Activated CD4-positive, alpha-beta memory T cell treated with anti-CD3 and anti-CD28 coated beads, Interleukin-2, amount 10 ng/mL, durations not matched to agents 7 days and 5 days (primary cell): ENCODE results near the gene MSANTD2. TPM values are rescaled to one million over a fixed set of nuclear protein-coding genes. Genes with fewer than 3 reads are reported as not detected.

ENCODE experiments used
- CTCF ChIA-PET: fragments of 350-600 bp; sonication (Branson Sonifier 250); formaldehyde crosslinking; loops from one replicate; lab custom pipeline; 2021; ENCODE audit warnings: antibody characterized with exemption, inconsistent platforms; lab: Charles Lee
- POLR2A ChIA-PET: fragments of 350-600 bp; sonication (Branson Sonifier 250); formaldehyde crosslinking; loops from one replicate; lab custom pipeline; 2021; ENCODE audit warnings: antibody characterized with exemption; lab: Charles Lee
- DNase-seq: peaks from one replicate; pipeline ENCODE4 v3.0.0-alpha.2; 2020
- H3K27ac Mint-ChIP-seq: one replicate; pipeline ENCODE4 v1.8.0; 2021; ENCODE audit warnings: mild to moderate bottlenecking, mixed read lengths
- H3K27me3 Mint-ChIP-seq: one replicate; pipeline ENCODE4 v1.8.0; 2021; ENCODE audit warnings: mixed read lengths
- H3K36me3 Mint-ChIP-seq: one replicate; pipeline ENCODE4 v1.8.0; 2021; ENCODE audit warnings: low read depth, mixed read lengths
- H3K4me1 Mint-ChIP-seq: one replicate; pipeline ENCODE4 v1.8.0; 2021; ENCODE audit warnings: mixed read lengths
- H3K4me3 Mint-ChIP-seq: one replicate; pipeline ENCODE4 v1.8.0; 2021; ENCODE audit warnings: mild to moderate bottlenecking, mixed read lengths
- H3K9me3 Mint-ChIP-seq: one replicate; pipeline ENCODE4 v1.8.0; 2021; ENCODE audit warnings: mixed read lengths
- total RNA-seq, 2 experiments: library from RNA; stranded (reverse); gene quantifications; one replicate each; pipeline ENCODE4 v1.2.3, GENCODE V29; 2021

MSANTD2 gene
- total RNA-seq, 2 experiments from 2014 or later, result 9.4 to 10.4 TPM

DNA sequence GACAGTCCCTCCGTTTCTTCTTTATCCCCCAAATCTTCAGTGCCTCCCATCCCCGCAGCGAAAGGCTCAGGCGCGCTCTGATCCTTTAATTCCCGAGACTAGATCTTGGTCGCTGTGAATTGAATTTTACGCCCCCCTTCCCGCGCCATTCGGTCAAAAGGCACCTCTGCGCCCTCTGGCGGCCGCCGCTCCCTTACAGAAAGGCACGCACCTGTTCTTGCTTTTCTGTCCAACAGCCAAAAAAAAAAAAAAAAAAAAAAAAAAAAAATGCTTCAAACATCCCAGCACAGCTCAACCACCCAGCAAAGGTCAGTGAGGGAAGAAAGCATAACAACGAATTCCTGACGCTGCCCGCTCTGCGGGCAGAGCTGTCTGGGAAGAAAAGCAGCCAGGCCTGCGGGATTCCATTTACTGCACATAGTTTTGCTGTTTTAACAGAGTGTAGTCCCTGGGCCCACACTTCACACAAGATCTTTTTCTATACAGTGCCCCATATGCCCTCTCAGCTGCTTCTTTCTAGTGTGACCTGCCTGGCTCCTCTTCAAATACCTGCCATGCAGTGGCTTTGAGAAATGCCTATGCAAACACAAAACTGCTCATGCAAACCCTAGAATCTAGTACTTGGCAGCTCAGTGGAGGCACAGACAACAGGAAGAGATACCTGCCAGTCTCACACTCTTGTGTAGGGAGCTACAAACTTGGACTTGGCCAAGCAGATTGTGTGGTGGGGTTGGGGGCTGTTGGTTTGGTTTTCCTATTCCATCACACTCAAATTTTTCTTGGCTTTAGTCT, 36.9 kb downstream of the MSANTD2 start:
- H3K36me3 Mint-ChIP-seq, result peaks cover 3% of the 10 kb centered on the region
- peak; percentile 85 for DNase-seq
- peaks cover 16% of the 10 kb centered on the region for H3K4me1 Mint-ChIP-seq
- CTCF ChIA-PET, result interaction anchor here (0.6 to 5.7 kb wide), 36 partner anchors 8 to 1510 kb away, joined by 3 to 72 read pairs (median 5); partner anchors contain the start of genes MSANTD2, NRGN, ROBO3 and SIAE
- peaks cover 29% of the 10 kb centered on the region for H3K27me3 Mint-ChIP-seq
- POLR2A ChIA-PET, result interaction anchor here (1.0 to 3.4 kb wide), 7 partner anchors 11 to 94 kb away, joined by 3 to 15 read pairs (median 5); partner anchors contain the start of genes MSANTD2, NRGN and VSIG2
- peak overlapping the region; percentile 84 for H3K4me3 Mint-ChIP-seq
- no peak overlapping the region for H3K27ac Mint-ChIP-seq
- H3K9me3 Mint-ChIP-seq, result no peaks in the 10 kb centered on the region

DNA sequence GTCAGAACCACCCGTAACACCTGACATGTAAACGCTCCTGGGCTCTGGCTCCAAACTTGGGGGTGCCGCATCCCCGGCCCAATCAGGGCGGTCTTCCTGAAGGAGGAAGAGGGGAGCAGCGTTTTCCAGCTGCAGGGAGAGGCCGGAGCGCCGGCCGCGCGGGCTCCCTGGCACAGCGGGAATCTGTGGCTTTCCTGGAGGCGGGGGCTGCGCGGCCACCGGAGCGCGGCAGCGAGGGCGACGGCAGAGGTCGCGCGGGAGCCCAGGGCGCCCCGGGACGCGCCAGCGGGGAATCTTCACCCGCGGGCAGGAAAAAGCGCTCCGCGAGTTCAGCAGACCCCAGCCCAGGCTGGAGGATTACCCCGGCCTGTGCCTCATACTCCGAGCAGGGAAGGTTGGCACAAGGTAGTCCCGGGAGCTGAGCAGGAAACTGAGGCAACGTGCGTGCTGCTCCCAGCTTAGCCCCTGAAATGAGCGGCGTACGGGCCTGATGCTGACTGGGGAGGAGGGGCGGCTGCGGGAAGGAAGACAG, 37.5 kb downstream of the MSANTD2 start:
- peaks cover 35% of the 10 kb centered on the region for H3K27me3 Mint-ChIP-seq
- H3K4me1 Mint-ChIP-seq, result peaks cover 18% of the 10 kb centered on the region
- ChIA-PET CTCF (interaction anchor here (0.6 to 5.7 kb wide), 27 partner anchors 9 to 1511 kb away, joined by 3 to 72 read pairs (median 6); partner anchors contain the start of genes MSANTD2, NRGN, ROBO3 and SIAE), POLR2A (interaction anchor here (1.0 to 3.4 kb wide), 7 partner anchors 10 to 94 kb away, joined by 3 to 15 read pairs (median 5); partner anchors contain the start of genes MSANTD2, NRGN and VSIG2)
- H3K9me3 Mint-ChIP-seq, result no peaks in the 10 kb centered on the region
- H3K27ac Mint-ChIP-seq, result no peak overlapping the region
- DNase-seq, result no peak
- peaks cover 3% of the 10 kb centered on the region for H3K36me3 Mint-ChIP-seq
- H3K4me3 Mint-ChIP-seq, result peak overlapping the region; percentile 84

DNA sequence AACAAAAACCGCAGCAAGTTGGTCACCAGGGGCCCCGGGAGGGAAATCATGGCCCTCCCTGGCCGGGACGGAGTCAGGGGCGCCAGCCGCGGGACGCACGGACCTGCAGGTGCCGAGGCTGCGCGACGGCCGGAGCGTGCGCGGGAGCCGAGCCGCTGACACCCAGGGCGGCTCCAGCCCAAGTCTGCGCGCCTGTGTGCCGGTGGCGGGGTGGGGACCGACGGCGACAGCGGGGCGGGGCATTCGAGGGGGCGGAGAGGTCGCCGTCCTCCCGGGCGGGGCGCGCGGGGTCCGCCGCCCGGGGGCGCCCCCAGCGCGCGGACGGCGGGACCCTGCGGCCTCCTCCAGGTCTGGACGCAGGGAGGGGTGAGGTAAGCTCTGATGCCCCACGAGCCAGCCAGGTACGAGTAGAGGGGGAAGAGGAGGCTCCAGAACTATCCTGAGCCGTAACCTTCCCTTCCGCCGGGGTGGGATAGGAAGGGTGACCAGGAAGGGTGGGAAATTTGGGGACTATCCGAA, 38.0 kb downstream of the MSANTD2 start, which contains the start of gene ESAM:
ESAM (minus strand) TSS at position 186 of the 519 bp plus-strand sequence; CDS start at position 50, 136 bp downstream.
- H3K9me3 Mint-ChIP-seq, result no peaks in the 10 kb centered on the region
- H3K4me3 Mint-ChIP-seq, result peak within 1 kb of the TSS; percentile 84
- DNase-seq, result peak; percentile 76
- peaks cover 18% of the 10 kb centered on the region for H3K4me1 Mint-ChIP-seq
- no peak within 1 kb of the TSS for H3K27ac Mint-ChIP-seq
- peaks cover 40% of the 10 kb centered on the region for H3K27me3 Mint-ChIP-seq
- ChIA-PET POLR2A (interaction anchor here (1.0 to 3.4 kb wide), 8 partner anchors 10 to 93 kb away, joined by 3 to 15 read pairs (median 4); partner anchors contain the start of genes MSANTD2, NRGN and VSIG2), CTCF (interaction anchor here (0.6 to 5.7 kb wide), 21 partner anchors 8 to 139 kb away, joined by 3 to 72 read pairs (median 6); partner anchors contain the start of genes MSANTD2, NRGN, ROBO3 and SIAE)
- peaks cover 3% of the 10 kb centered on the region for H3K36me3 Mint-ChIP-seq

DNA sequence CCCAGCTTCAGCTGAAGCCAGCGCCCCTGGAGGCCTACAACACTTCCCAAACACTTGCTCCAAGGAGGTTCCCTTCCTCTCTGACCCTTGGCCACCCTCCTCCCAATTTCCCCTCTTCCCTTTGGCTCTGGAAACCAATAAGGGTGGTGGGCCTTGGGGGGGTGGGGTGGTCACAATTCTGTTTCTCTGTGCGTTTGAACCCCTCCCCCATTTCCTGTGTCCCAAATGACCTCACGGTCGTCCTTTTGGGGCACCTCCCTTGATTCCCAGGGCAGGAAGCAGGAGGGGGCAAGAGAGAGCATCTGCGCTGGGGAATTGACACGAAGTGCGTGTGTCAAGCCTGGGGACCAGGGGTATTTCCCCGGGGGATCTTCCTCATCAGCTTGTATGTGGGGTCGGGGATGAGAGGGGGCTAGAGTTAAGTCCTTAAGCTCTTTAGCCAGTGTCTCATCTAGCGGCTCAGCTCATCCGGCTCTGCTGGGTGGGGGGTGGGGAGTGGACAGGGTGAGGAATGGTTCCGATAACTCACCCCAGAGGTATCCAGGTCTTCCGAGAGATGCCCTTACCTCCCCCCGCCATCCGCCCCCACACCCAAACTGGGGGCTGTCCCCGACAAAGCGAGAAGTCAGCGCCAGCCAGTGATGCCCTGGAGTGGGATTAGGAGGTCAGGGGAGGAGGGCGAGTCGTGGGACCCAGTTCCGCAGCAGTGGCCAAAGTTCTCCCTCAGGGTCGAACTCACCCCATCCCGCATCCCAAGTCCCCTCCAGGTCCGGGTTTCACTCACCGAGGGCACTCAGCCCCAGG, 38.7 kb downstream of the MSANTD2 start:
- Mint-ChIP-seq H3K4me1 (peaks cover 18% of the 10 kb centered on the region), H3K4me3 (peak overlapping the region; percentile 58), H3K27me3 (peaks cover 46% of the 10 kb centered on the region), H3K27ac (no peak overlapping the region), H3K9me3 (no peaks in the 10 kb centered on the region), H3K36me3 (no peaks in the 10 kb centered on the region)
- POLR2A ChIA-PET, result interaction anchor here (0.5 to 3.4 kb wide), 5 partner anchors 9 to 83 kb away, joined by 3 to 15 read pairs (median 4); partner anchors contain the start of genes MSANTD2 and VSIG2
- CTCF ChIA-PET, result interaction anchor here (0.6 to 5.2 kb wide), 9 partner anchors 15 to 123 kb away, joined by 3 to 72 read pairs (median 8); partner anchors contain the start of genes MSANTD2, SIAE and SPA17
- no peak for DNase-seq

DNA sequence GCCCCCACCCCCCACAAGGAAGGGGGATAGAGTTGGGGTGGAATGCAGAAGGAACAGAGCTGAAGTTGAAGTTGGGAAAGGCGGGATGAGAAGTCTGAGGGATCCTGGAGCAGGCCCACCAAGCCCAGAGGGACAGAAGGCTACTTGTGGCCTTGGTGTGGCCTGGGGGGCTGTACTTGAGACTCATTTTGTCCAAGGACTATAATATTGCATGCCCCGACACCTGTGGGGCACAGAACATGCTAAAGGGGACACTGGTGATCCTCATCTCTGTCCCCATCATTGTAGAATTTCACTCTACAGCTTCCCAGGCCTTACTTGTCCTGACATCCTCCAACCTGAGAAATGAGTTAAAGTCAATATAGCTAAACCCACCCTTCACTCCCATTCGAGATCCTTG, 39.4 kb downstream of the MSANTD2 start:
- no peaks in the 10 kb centered on the region for H3K9me3 Mint-ChIP-seq
- H3K4me1 Mint-ChIP-seq, result peaks cover 23% of the 10 kb centered on the region
- ChIA-PET POLR2A (interaction anchor here (1.0 kb wide), 2 partner anchors 14 to 26 kb away, joined by 3 to 4 read pairs; no protein-coding TSS in a partner anchor), CTCF (interaction anchor here (0.9 to 5.2 kb wide), 3 partner anchors 15 to 90 kb away, joined by 3 to 72 read pairs (median 8); no protein-coding TSS in a partner anchor)
- peaks cover 52% of the 10 kb centered on the region for H3K27me3 Mint-ChIP-seq
- H3K36me3 Mint-ChIP-seq, result no peaks in the 10 kb centered on the region
- H3K4me3 Mint-ChIP-seq, result peak overlapping the region; percentile 7
- no peak overlapping the region for H3K27ac Mint-ChIP-seq
- DNase-seq, result no peak

DNA sequence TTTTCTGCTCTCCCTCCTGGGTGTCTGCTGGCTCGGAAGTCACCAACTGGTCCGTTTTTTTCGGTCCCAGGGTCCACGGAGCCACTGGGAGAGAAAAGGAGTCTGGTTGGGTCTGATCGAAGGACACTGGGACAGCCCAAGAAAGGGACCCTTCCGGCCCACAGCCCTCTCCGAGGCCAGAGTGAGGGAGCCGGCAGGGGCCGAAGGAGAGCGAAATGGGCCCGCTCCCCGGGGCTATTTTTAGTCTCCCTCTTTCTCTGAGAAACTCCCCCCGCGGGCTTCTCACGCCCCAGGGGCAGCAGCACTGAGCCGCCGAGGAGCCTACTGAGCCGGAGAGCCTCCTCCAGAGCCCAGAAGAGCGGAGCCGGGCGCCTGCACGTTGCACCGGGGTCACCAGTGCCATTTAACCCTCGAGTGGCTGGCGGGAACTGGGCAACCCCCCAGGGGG, 40.0 kb downstream of the MSANTD2 start:
- H3K4me1 Mint-ChIP-seq, result peaks cover 23% of the 10 kb centered on the region
- H3K4me3 Mint-ChIP-seq, result no peak overlapping the region
- CTCF ChIA-PET, result interaction anchor here (1.3 kb wide), 1 partner anchor 14 kb away, joined by 8 read pairs; no protein-coding TSS in a partner anchor
- H3K36me3 Mint-ChIP-seq, result no peaks in the 10 kb centered on the region
- POLR2A ChIA-PET, result no interaction called here
- H3K27me3 Mint-ChIP-seq, result peaks cover 53% of the 10 kb centered on the region
- H3K9me3 Mint-ChIP-seq, result no peaks in the 10 kb centered on the region
- DNase-seq, result no peak
- H3K27ac Mint-ChIP-seq, result no peak overlapping the region

DNA sequence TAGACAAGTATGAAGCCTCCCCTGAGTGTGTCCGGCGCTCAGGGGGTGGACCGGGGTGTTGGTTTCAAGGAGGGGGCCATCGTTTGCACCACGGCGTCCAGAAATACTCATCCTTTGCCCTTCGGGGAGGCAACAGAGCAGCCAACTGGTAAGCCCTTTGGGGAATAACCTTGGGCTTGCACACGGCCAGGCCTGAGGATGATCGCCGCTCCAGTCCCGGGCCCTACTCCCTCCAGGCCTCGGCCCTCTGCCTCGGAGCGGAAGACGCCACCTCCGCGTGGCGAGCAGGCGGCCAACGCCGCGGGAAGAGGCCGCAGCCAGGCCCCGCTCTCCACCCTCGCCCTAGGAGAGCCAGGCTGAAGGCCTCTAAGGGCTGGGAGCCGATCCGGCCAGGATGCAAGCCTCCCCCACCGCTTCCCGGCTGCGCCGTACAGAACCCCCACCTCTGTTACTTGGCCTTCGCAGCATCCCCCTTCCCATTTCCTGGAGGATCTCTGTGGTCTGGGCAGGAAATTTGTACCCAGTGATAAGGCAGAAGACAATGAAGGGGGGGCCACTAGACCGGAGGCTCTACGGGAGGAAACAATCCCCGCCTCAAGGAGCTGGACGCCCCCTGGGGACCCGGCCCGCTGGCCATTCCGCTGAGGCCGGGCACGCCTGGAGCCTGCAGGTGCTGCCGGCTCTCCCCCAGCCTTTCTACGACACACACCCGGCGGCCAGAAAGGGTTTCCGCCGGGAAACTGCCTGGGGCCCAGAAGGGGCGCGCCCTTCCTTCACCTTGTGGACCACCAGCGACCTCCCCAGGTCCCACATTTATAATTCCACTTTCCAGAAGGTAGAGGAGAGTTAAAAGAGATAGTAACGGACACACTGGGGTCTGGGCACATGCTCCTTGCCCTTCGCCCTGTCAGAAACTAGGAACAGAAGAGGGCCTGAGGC, 40.7 kb downstream of the MSANTD2 start:
- peaks cover 55% of the 10 kb centered on the region for H3K27me3 Mint-ChIP-seq
- CTCF ChIA-PET, result interaction anchor here (0.6 to 2.7 kb wide), 9 partner anchors 12 to 115 kb away, joined by 3 to 19 read pairs (median 4); partner anchors contain the start of genes SIAE and SPA17
- no peaks in the 10 kb centered on the region for H3K36me3 Mint-ChIP-seq
- H3K9me3 Mint-ChIP-seq, result no peaks in the 10 kb centered on the region
- no peak overlapping the region for H3K27ac Mint-ChIP-seq
- H3K4me1 Mint-ChIP-seq, result peaks cover 23% of the 10 kb centered on the region
- POLR2A ChIA-PET, result interaction anchor here (1.1 kb wide), 1 partner anchor 41 kb away, joined by 4 read pairs; the partner anchor contains the start of gene MSANTD2
- no peak for DNase-seq
- no peak overlapping the region for H3K4me3 Mint-ChIP-seq

DNA sequence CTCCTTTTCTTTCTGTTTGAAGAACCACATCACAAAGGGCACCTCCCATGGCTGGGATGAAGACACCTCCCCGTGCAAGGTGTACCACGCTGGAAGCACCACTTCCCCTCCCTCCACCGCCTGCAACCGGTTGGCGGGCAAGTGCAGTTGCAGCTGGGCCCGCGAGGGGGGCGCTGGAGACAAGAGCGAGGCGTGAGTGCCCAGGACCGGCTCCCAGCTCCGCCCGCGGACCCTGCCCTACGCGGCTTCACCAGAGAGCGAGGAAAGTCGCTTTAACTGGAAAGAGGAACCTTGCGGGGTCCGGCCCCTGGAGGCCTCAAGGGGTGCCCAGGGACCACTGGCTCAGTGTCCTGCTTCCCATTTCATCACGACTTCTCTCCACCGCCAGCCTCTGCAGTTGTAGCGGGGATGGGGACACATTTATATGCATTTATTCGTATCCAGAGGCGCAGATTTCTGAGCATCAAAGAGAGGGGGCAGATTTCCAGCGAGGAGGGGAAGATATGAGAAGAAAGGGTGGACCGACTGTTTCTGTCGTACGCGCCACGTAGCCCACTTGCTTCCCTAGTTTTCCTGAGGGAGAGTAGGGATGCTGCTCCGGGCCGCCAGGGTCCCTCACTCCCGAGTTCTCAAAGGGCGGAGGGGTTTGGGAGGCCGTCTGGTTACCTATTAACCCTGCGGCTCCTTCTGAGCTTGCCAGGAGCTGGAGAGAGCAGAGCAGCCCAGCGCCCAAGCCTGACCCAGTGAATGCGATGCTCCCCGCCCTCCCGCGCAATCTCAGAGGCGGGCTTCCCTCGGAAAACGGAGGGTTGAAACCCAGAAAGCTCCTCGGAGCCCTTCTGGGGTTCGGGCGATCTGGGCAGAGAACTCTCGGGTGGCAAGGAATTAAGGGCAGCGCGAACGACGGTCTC, 41.6 kb downstream of the MSANTD2 start:
- H3K9me3 Mint-ChIP-seq, result no peaks in the 10 kb centered on the region
- H3K27ac Mint-ChIP-seq, result no peak overlapping the region
- ChIA-PET POLR2A (interaction anchor here (0.9 to 1.1 kb wide), 2 partner anchors 13 to 42 kb away, joined by 3 to 4 read pairs; partner anchors contain the start of gene MSANTD2), CTCF (interaction anchor here (0.7 to 2.7 kb wide), 13 partner anchors 10 to 114 kb away, joined by 3 to 19 read pairs (median 4); partner anchors contain the start of genes NRGN, SIAE and SPA17)
- peak overlapping the region; percentile 28 for H3K4me3 Mint-ChIP-seq
- H3K36me3 Mint-ChIP-seq, result no peaks in the 10 kb centered on the region
- H3K27me3 Mint-ChIP-seq, result peaks cover 57% of the 10 kb centered on the region
- peak; percentile 73 for DNase-seq
- peaks cover 23% of the 10 kb centered on the region for H3K4me1 Mint-ChIP-seq

DNA sequence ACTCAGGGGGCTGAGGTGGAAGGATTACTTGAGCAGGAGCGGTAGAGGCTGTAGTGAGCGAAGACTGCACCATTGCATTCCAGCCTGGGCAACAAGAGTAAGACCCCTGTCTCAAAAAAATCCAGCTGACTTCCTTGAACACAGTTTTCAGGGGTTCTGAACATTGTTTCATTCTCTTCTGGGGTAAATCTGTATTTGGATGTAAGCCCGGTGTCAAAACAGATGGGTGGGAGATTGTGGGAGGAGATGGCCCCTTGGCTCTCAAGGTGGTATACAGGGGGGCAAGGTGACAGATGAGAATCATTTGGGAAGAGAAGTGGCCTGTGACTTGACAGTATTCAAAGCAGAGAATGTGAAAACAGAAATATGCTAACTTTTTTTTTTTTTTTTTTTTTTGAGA, 42.9 kb downstream of the MSANTD2 start:
- H3K27me3 Mint-ChIP-seq, result peaks cover 55% of the 10 kb centered on the region
- ChIA-PET CTCF (interaction anchor here (0.9 to 2.7 kb wide), 5 partner anchors 10 to 113 kb away, joined by 3 to 19 read pairs (median 4); no protein-coding TSS in a partner anchor), POLR2A (interaction anchor here (2.2 kb wide), 1 partner anchor 11 kb away, joined by 8 read pairs; no protein-coding TSS in a partner anchor)
- H3K9me3 Mint-ChIP-seq, result no peaks in the 10 kb centered on the region
- H3K27ac Mint-ChIP-seq, result no peak overlapping the region
- H3K4me3 Mint-ChIP-seq, result no peak overlapping the region
- no peaks in the 10 kb centered on the region for H3K36me3 Mint-ChIP-seq
- no peak for DNase-seq
- H3K4me1 Mint-ChIP-seq, result peaks cover 21% of the 10 kb centered on the region
